HFF-Myc (cell line): ENCODE data around the gene CX3CL1.

Experiments
- DNase-seq: peaks from one replicate; pipeline ENCODE4 v3.0.0-alpha.2; 2011; ENCODE audit warnings: low read depth; ENCODE audit errors: extremely low read depth
- H3K4me3 ChIP-seq: replicated peaks from 2 replicates; pipeline ENCODE4 v1.5.1; 2011; ENCODE audit warnings: low read depth, mild to moderate bottlenecking, control low read depth, low read length
- CTCF ChIP-seq: IDR thresholded peaks from 2 replicates; pipeline ENCODE4 v1.5.1; 2012; ENCODE audit warnings: mild to moderate bottlenecking, low read depth, low read length, control low read depth; ENCODE audit errors: missing control alignments

The CX3CL1 gene

GRCh38 chr16:57426356-57426755 is 54.1 kb downstream of the CX3CL1 start:
- DNase-seq, result no peak
- no peak for TF ChIP-seq CTCF
- H3K4me3 ChIP-seq, result no peak overlapping the region

- no peak overlapping the region for H3K4me3 ChIP-seq
- no peak for DNase-seq
- no peak for TF ChIP-seq CTCF
Measured at GRCh38 chr16:57427307-57427706, 55.0 kb downstream of the CX3CL1 start.

- H3K4me3 ChIP-seq, result no peak overlapping the region
- no peak for DNase-seq
- no peak for TF ChIP-seq CTCF
Measured at GRCh38 chr16:57427824-57428223, 55.5 kb downstream of the CX3CL1 start.

- H3K4me3 ChIP-seq, result no peak overlapping the region
- no peak for TF ChIP-seq CTCF
- no peak for DNase-seq
Measured at GRCh38 chr16:57430955-57431354, 58.7 kb downstream of the CX3CL1 start.

- no peak overlapping the region for H3K4me3 ChIP-seq
- no peak for DNase-seq
- TF ChIP-seq CTCF, result no peak
Measured at GRCh38 chr16:57432505-57432904, 60.2 kb downstream of the CX3CL1 start.

GRCh38 chr16:57432989-57433388 is 60.7 kb downstream of the CX3CL1 start:
- DNase-seq, result no peak
- no peak overlapping the region for H3K4me3 ChIP-seq
- TF ChIP-seq CTCF, result no peak

GRCh38 chr16:57434003-57434402 is 61.7 kb downstream of the CX3CL1 start:
- no peak for TF ChIP-seq CTCF
- no peak for DNase-seq
- H3K4me3 ChIP-seq, result no peak overlapping the region
